HepG2 (cell line): ENCODE results near the gene NCOA3. TPM values are rescaled to one million over a fixed set of nuclear protein-coding genes. Genes with fewer than 3 reads are reported as not detected.

Experiments used
- AKNA ChIP-seq: sonication (generic); formaldehyde crosslinking; IDR thresholded peaks from 2 replicates; pipeline ENCODE4 v1.4.0; 2020; ENCODE audit warnings: missing genetic modification reagents, borderline replicate concordance
- BHLHE40 ChIP-seq: IDR thresholded peaks from 2 replicates; pipeline ENCODE4 v1.6.1; 2011; ENCODE audit warnings: low read length, improper control_type of control experiment
- HNRNPUL1 ChIP-seq: fragments of 200-400 bp; formaldehyde crosslinking; IDR thresholded peaks from 2 replicates; pipeline ENCODE4 v1.6.1; 2017; ENCODE audit warnings: low read depth, mild to moderate bottlenecking, low read length, moderate library complexity
- KLF9 ChIP-seq: IDR thresholded peaks from 2 replicates; pipeline ENCODE4 v1.6.1; 2016; ENCODE audit warnings: low read depth
- KMT2A ChIP-seq: sonication (generic); formaldehyde crosslinking; IDR thresholded peaks from 2 replicates; pipeline ENCODE4 v1.4.0; 2020; ENCODE audit warnings: missing genetic modification reagents
- MXD4 ChIP-seq: IDR thresholded peaks from 2 replicates; pipeline ENCODE4 v1.6.1; 2016; ENCODE audit warnings: mild to moderate bottlenecking, missing biosample characterization, missing genetic modification reagents
- NR2C2 ChIP-seq: sonication (generic); formaldehyde crosslinking; IDR thresholded peaks from 2 replicates; pipeline ENCODE4 v1.4.0; 2020; ENCODE audit warnings: missing genetic modification reagents, mild to moderate bottlenecking, moderate library complexity, borderline replicate concordance
- STAG1 ChIP-seq: sonication (generic); formaldehyde crosslinking; IDR thresholded peaks from 2 replicates; pipeline ENCODE4 v1.4.0; 2020; ENCODE audit warnings: missing genetic modification reagents
- TAF15 ChIP-seq: fragments of 200-400 bp; formaldehyde crosslinking; IDR thresholded peaks from one replicate; pipeline ENCODE4 v1.6.1; 2018; ENCODE audit warnings: mild to moderate bottlenecking, low read depth, low read length; ENCODE audit not compliant: poor library complexity, severe bottlenecking
- TFDP2 ChIP-seq: sonication (generic); formaldehyde crosslinking; IDR thresholded peaks from 2 replicates; pipeline ENCODE4 v1.4.0; 2020; ENCODE audit warnings: missing genetic modification reagents
- ZBTB3 ChIP-seq: sonication (generic); formaldehyde crosslinking; IDR thresholded peaks from 2 replicates; pipeline ENCODE4 v1.4.0; 2020; ENCODE audit warnings: low read depth, mild to moderate bottlenecking, moderate library complexity, missing genetic modification reagents, borderline replicate concordance
- ZC3H4 ChIP-seq: sonication (generic); formaldehyde crosslinking; IDR thresholded peaks from 2 replicates; pipeline ENCODE4 v1.4.0; 2020; ENCODE audit warnings: missing genetic modification reagents, borderline replicate concordance
- ZMAT3 ChIP-seq: sonication (generic); formaldehyde crosslinking; conservative IDR thresholded peaks from 2 replicates; pipeline ENCODE4 v1.7.0; 2021; ENCODE audit warnings: missing genetic modification reagents
- ZNF136 ChIP-seq: sonication (generic); formaldehyde crosslinking; IDR thresholded peaks from 2 replicates; pipeline ENCODE4 v1.8.1; 2022; ENCODE audit warnings: low read depth, mild to moderate bottlenecking, moderate library complexity, missing genetic modification reagents
- ZNF350 ChIP-seq: sonication (generic); formaldehyde crosslinking; IDR thresholded peaks from 2 replicates; pipeline ENCODE4 v1.4.0; 2020; ENCODE audit warnings: mild to moderate bottlenecking, low read depth, missing genetic modification reagents, borderline replicate concordance
- polyA plus RNA-seq, 8 experiments: library from polyadenylated mRNA; depleted of rRNA in 3 of 8; stranded (reverse) in 7 of 8; unstranded in 1 of 8; fragments of >200 nt; fragmentation: Illumina TruSeq in 4 of 8; extraction: Trizol in 4 of 8; gene quantifications; 2 replicates each; pipeline versions ENCODE4 v1.2.1 to v1.2.3, GENCODE V29; 2011 to 2016; ENCODE audit warnings: low read depth in 4 of 8, missing spikeins in 1 of 8, mixed read lengths in 1 of 8; ENCODE audit not compliant: insufficient read depth in 1 of 8
- total RNA-seq, 5 experiments: library from RNA; depleted of rRNA; stranded (reverse); fragments of >200 nt; fragmentation: Illumina TruSeq; extraction: Trizol; gene quantifications; 2 replicates each; pipeline ENCODE4 v1.2.3, GENCODE V29; 2016; ENCODE audit warnings: low read depth in 1 of 5
- TF ChIP-seq, protein P1 (sequence below): sonication (generic); formaldehyde crosslinking; IDR thresholded peaks from 2 replicates; pipeline ENCODE4 v1.8.1; 2022; ENCODE audit warnings: mild to moderate bottlenecking, missing genetic modification reagents
- TF ChIP-seq, protein P2 (sequence below): sonication (generic); formaldehyde crosslinking; IDR thresholded peaks from 2 replicates; pipeline ENCODE4 v1.5.1; 2020; ENCODE audit warnings: mild to moderate bottlenecking, missing genetic modification reagents, borderline replicate concordance
- TF ChIP-seq, protein P3 (sequence below): sonication (generic); formaldehyde crosslinking; IDR thresholded peaks from 2 replicates; pipeline ENCODE4 v1.4.0; 2020; ENCODE audit warnings: low read depth, mild to moderate bottlenecking, missing genetic modification reagents

NCOA3 gene
- total and polyA plus RNA-seq, 2 of the 13 experiments (the other 11 are each of a cell fraction or from before 2014, with no cell fraction given), result 35.0 to 56.8 TPM

GRCh38 chr20:47501482-47502270 lies at the start of gene NCOA3 (continued):
- TF ChIP-seq ZBTB3 (peak; percentile 84; the same call in 1 of the 2 replicates), NR2C2 (CRISPR knock-in tag) (peak; percentile 89), AKNA (no peak), STAG1 (CRISPR knock-in tag) (peak; percentile 65), KMT2A (CRISPR knock-in tag) (peak; percentile 100), TFDP2 (peak; percentile 86; the same call in 1 of the 2 replicates), ZMAT3 (CRISPR knock-in tag) (peak; percentile 97), TAF15 (peak; percentile 35), ZC3H4 (CRISPR knock-in tag) (no peak; the same call in 1 of the 2 replicates), HNRNPUL1 (peak; percentile 88), MXD4 (CRISPR knock-in tag) (peak; percentile 96), ZNF136 (CRISPR knock-in tag) (peak; percentile 99), ZNF350 (peak; percentile 100), KLF9 (CRISPR knock-in tag) (peak; percentile 97), BHLHE40 (peak; percentile 84)
- TF ChIP-seq, protein P1, sequence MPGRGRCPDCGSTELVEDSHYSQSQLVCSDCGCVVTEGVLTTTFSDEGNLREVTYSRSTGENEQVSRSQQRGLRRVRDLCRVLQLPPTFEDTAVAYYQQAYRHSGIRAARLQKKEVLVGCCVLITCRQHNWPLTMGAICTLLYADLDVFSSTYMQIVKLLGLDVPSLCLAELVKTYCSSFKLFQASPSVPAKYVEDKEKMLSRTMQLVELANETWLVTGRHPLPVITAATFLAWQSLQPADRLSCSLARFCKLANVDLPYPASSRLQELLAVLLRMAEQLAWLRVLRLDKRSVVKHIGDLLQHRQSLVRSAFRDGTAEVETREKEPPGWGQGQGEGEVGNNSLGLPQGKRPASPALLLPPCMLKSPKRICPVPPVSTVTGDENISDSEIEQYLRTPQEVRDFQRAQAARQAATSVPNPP (CRISPR knock-in tag), result peak; percentile 83; the same call in 1 of the 2 replicates
- TF ChIP-seq, protein P2, sequence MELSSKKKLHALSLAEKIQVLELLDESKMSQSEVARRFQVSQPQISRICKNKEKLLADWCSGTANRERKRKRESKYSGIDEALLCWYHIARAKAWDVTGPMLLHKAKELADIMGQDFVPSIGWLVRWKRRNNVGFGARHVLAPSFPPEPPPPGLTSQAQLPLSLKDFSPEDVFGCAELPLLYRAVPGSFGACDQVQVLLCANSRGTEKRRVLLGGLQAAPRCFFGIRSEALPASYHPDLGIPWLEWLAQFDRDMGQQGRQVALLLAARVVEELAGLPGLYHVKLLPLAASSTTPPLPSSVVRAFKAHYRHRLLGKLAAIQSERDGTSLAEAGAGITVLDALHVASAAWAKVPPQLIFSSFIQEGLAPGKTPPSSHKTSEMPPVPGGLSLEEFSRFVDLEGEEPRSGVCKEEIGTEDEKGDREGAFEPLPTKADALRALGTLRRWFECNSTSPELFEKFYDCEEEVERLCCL, result peak; percentile 97
- TF ChIP-seq, protein P3, sequence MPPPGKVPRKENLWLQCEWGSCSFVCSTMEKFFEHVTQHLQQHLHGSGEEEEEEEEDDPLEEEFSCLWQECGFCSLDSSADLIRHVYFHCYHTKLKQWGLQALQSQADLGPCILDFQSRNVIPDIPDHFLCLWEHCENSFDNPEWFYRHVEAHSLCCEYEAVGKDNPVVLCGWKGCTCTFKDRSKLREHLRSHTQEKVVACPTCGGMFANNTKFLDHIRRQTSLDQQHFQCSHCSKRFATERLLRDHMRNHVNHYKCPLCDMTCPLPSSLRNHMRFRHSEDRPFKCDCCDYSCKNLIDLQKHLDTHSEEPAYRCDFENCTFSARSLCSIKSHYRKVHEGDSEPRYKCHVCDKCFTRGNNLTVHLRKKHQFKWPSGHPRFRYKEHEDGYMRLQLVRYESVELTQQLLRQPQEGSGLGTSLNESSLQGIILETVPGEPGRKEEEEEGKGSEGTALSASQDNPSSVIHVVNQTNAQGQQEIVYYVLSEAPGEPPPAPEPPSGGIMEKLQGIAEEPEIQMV (CRISPR knock-in tag), result peak; percentile 95
